Duodenal mucosa (tissue), 2 donors: ENCODE results near the gene CNGA2.

ENCODE experiments used
- H3K27ac ChIP-seq: one replicate; pipeline ENCODE4 v1.7.0; 2013; ENCODE audit warnings: low read depth, low read length
- H3K27me3 ChIP-seq, 2 donors: one replicate each; pipeline ENCODE4 v1.7.0; 2013; ENCODE audit warnings: low read length in 2 of 2, control low read depth in 1 of 2; ENCODE audit not compliant: insufficient read depth in 2 of 2, control insufficient read depth in 1 of 2
- H3K36me3 ChIP-seq, 2 donors: one replicate each; pipeline ENCODE4 v1.7.0; 2013; ENCODE audit warnings: low read length in 2 of 2, control low read depth in 1 of 2; ENCODE audit not compliant: insufficient read depth in 2 of 2, control insufficient read depth in 1 of 2
- H3K4me1 ChIP-seq, 2 donors: one replicate each; pipeline ENCODE4 v1.7.0; 2013; ENCODE audit warnings: low read length in 2 of 2, control low read depth in 1 of 2; ENCODE audit not compliant: insufficient read depth in 2 of 2, control insufficient read depth in 1 of 2
- H3K4me3 ChIP-seq, 2 donors: one replicate each; pipeline ENCODE4 v1.7.0; 2013; ENCODE audit warnings: low read length in 2 of 2, low read depth in 1 of 2
- H3K9ac ChIP-seq, 2 donors: one replicate each; pipeline ENCODE4 v1.7.0; 2013; ENCODE audit warnings: low read length in 2 of 2, low read depth in 1 of 2
- H3K9me3 ChIP-seq, 2 donors: one replicate each; pipeline ENCODE4 v1.7.0; 2013; ENCODE audit warnings: low read length in 2 of 2, control low read depth in 1 of 2; ENCODE audit not compliant: control insufficient read depth in 1 of 2

The CNGA2 gene

DNA sequence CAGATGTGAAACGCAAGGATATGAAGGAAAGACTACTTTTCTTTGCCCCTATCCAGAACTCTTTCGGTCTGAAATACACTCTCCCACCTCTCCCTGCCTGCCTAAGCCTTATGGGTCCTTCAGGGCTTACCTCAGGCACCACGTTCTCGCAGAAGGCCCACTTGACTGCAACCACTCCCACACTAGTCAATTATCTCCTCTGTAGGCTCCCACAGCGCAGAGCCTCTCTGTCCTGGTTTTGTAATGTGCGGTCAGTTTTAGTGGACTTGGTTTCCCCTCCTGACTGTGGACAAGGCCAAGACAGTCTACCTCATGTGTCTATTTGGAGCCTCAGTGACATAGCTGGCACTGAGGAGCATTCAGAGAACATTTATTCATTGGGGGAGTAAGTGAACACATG is 11.1 kb downstream of the CNGA2 start:
- no peak overlapping the region for H3K9ac ChIP-seq
- no peak overlapping the region for H3K27ac ChIP-seq
- no peak overlapping the region for H3K4me3 ChIP-seq
- no peaks in the 10 kb centered on the region for H3K36me3 ChIP-seq
- no peaks in the 10 kb centered on the region for H3K4me1 ChIP-seq
- no peaks in the 10 kb centered on the region for H3K9me3 ChIP-seq
- no peaks in the 10 kb centered on the region for H3K27me3 ChIP-seq

DNA sequence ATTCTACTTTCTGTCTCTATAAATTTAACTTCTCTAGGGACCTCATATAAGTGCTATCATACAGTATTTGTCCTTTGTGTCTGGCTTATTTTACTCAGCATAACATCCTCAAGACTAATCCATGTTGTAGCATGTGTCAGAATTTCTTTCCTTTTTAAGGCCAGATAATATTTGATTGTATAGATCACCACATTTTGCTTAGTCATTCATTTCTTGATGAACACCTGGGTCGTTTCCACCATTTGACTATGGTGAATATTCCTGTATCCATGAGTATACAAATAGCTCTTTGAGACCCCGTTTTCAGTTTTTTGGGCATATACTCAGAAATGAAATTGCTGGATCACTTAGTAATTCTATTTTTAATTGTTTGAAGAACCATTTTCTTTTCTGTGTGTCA is 12.0 kb downstream of the CNGA2 start:
- Histone ChIP-seq H3K4me1 (no peaks in the 10 kb centered on the region), H3K27me3 (no peaks in the 10 kb centered on the region), H3K27ac (no peak overlapping the region), H3K4me3 (no peak overlapping the region), H3K36me3 (no peaks in the 10 kb centered on the region), H3K9me3 (no peaks in the 10 kb centered on the region), H3K9ac (no peak overlapping the region)

GRCh38 chrX:151750511-151750910 is 16.0 kb downstream of the CNGA2 start:
- H3K4me3 ChIP-seq, result no peak overlapping the region
- H3K4me1 ChIP-seq, result no peaks in the 10 kb centered on the region
- no peaks in the 10 kb centered on the region for H3K27me3 ChIP-seq
- H3K9me3 ChIP-seq, result no peaks in the 10 kb centered on the region
- no peak overlapping the region for H3K27ac ChIP-seq
- no peak overlapping the region for H3K9ac ChIP-seq
- no peaks in the 10 kb centered on the region for H3K36me3 ChIP-seq

DNA sequence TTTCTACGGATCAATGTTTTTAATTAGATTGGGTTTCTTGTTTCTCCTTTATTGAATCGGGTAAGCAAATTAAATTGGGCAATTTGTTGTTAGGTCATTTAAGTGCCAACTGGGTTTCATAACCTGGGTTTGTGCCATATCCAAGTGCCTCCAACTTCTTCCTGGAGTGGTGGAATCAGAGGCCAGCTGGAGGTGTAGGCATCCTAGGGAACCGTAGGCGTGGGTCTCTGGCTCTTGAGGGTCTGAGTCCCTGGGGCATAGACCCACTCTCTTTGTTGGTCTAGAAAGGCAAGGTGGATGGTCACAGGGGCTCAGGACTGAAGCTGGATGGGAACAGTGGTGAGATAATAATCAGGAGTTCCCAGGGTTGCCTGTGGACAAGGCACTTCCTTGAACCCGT is 18.3 kb downstream of the CNGA2 start:
- Histone ChIP-seq H3K9ac (no peak overlapping the region), H3K4me3 (no peak overlapping the region), H3K4me1 (no peaks in the 10 kb centered on the region), H3K27ac (no peak overlapping the region), H3K36me3 (no peaks in the 10 kb centered on the region), H3K9me3 (no peaks in the 10 kb centered on the region), H3K27me3 (no peaks in the 10 kb centered on the region)

- Histone ChIP-seq H3K9me3 (no peaks in the 10 kb centered on the region), H3K27ac (no peak overlapping the region), H3K27me3 (no peaks in the 10 kb centered on the region), H3K36me3 (no peaks in the 10 kb centered on the region), H3K4me1 (no peaks in the 10 kb centered on the region), H3K4me3 (no peak overlapping the region), H3K9ac (no peak overlapping the region)
Observed at GRCh38 chrX:151753313-151754046, 18.9 kb downstream of the CNGA2 start.

GRCh38 chrX:151754047-151754429 is 19.5 kb downstream of the CNGA2 start:
- Histone ChIP-seq H3K4me3 (no peak overlapping the region), H3K9me3 (no peaks in the 10 kb centered on the region), H3K36me3 (no peaks in the 10 kb centered on the region), H3K27me3 (no peaks in the 10 kb centered on the region), H3K9ac (no peak overlapping the region), H3K4me1 (no peaks in the 10 kb centered on the region), H3K27ac (no peak overlapping the region)

DNA sequence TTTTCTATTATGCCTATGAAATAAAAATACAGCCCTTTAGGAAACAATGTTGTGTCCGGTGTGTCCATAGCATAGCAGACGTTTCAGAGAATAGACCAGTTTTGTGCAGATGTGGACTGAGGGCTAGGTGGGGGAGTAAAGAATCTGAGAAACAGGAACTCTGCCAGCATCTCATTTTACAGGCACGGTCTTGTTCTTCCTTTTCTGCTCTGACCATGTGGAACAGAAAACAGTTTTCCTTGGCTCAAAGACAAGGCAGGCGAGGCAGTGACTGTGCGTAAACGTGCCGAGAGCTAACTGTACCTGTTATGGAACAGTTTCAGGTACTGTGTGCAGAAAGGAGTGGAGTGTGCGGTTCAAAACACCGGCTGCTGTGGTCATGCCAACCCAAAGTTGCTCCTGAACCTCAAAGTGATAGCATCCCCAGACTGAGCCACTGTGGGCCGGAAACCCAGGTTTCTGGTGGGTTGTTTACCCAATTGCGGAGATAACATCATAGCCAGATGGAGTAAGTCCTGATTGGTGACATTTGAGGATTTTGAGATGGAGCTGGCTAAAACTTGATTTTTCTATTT is 20.2 kb downstream of the CNGA2 start:
- Histone ChIP-seq H3K27ac (no peak overlapping the region), H3K9ac (no peak overlapping the region), H3K27me3 (no peaks in the 10 kb centered on the region), H3K4me3 (no peak overlapping the region), H3K36me3 (no peaks in the 10 kb centered on the region), H3K9me3 (no peaks in the 10 kb centered on the region), H3K4me1 (no peaks in the 10 kb centered on the region)

DNA sequence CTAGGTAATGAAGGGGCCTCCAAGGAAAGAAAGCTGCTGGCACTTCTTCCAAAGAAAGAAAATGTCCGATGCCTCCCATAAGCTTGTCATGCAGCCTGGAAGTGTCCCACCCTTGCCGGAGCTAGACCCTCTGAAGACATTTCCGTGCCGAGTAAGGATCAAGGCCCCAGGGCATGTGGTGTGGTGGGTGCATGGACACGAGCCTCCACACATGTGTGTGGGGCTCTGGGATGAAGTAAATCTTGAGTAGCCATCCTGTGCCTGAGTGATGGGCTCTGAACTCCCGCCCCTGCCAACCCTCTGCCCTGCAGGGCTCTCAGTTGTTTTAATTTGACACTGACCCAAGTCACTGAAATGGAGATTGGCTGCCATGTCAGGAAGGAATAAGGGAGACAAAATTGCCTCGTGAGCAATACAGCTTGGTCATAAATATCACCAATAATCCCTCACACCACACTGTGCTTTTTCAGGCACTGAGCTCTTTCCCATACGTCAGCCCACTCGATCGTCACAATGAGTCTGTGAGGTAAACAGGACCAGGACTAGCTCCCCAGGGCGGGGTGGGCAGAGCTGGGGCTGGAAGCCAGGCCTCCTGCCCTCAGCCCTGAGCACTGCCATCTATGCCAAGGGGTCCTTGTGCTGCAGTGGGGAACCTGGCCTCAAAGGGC is 24.6 kb downstream of the CNGA2 start:
- no peaks in the 10 kb centered on the region for H3K4me1 ChIP-seq
- H3K4me3 ChIP-seq, result no peak overlapping the region
- no peaks in the 10 kb centered on the region for H3K9me3 ChIP-seq
- H3K27me3 ChIP-seq, result no peaks in the 10 kb centered on the region
- no peak overlapping the region for H3K9ac ChIP-seq
- H3K27ac ChIP-seq, result no peak overlapping the region
- H3K36me3 ChIP-seq, result no peaks in the 10 kb centered on the region

GRCh38 chrX:151762802-151763201 is 28.3 kb downstream of the CNGA2 start:
- Histone ChIP-seq H3K27me3 (no peaks in the 10 kb centered on the region), H3K4me1 (no peaks in the 10 kb centered on the region), H3K36me3 (no peaks in the 10 kb centered on the region), H3K9ac (no peak overlapping the region), H3K9me3 (no peaks in the 10 kb centered on the region), H3K27ac (no peak overlapping the region), H3K4me3 (no peak overlapping the region)

GRCh38 chrX:151763711-151764110 is 29.2 kb downstream of the CNGA2 start:
- Histone ChIP-seq H3K27ac (no peak overlapping the region), H3K4me1 (no peaks in the 10 kb centered on the region), H3K36me3 (no peaks in the 10 kb centered on the region), H3K9me3 (no peaks in the 10 kb centered on the region), H3K9ac (no peak overlapping the region), H3K4me3 (no peak overlapping the region), H3K27me3 (no peaks in the 10 kb centered on the region)
